ENCODE measurements around the gene TMEM115.

Gene TMEM115

GRCh38 chr3:50358355-50358910, 888 bp downstream of the TMEM115 start:
- no peak for TF ChIP-seq CTCF (conservative IDR thresholded peaks at IDR 0.05; ENCODE audit: low read length)
- H3K4me3 ChIP-seq (ENCODE audit: low read length), result peak overlapping the region; percentile 97
- DNase-seq (ENCODE audit: low read depth), result no peak

- no peak for TF ChIP-seq CTCF (conservative IDR thresholded peaks at IDR 0.05; ENCODE audit: low read length)
- H3K4me3 ChIP-seq (ENCODE audit: low read length), result peak overlapping the region; percentile 97
- no peak for DNase-seq (ENCODE audit: low read depth)
Observed at GRCh38 chr3:50357481-50357880, 1.8 kb downstream of the TMEM115 start.

- H3K4me3 ChIP-seq (ENCODE audit: low read length), result peak overlapping the region; percentile 97
- no peak for TF ChIP-seq CTCF (conservative IDR thresholded peaks at IDR 0.05; ENCODE audit: low read length)
- peak; percentile 36 for DNase-seq (ENCODE audit: low read depth)
Observed at GRCh38 chr3:50356553-50356952, 2.8 kb downstream of the TMEM115 start.

GRCh38 chr3:50355829-50356552, 3.3 kb downstream of the TMEM115 start:
- TF ChIP-seq CTCF (conservative IDR thresholded peaks at IDR 0.05; ENCODE audit: low read length), result no peak
- peak overlapping the region; percentile 97 for H3K4me3 ChIP-seq (ENCODE audit: low read length)

GRCh38 chr3:50354850-50355249, 4.5 kb downstream of the TMEM115 start:
- no peak overlapping the region for H3K4me3 ChIP-seq (ENCODE audit: low read length)
- TF ChIP-seq CTCF (conservative IDR thresholded peaks at IDR 0.05; ENCODE audit: low read length), result no peak

More at GRCh38 chr3:50355829-50356552, 3.3 kb downstream of the TMEM115 start:
- DNase-seq (ENCODE audit: low read depth), result no peak

GRCh38 chr3:50354186-50354764, 5.0 kb downstream of the TMEM115 start:
- DNase-seq (ENCODE audit: low read depth), result no peak
- no peak for TF ChIP-seq CTCF (conservative IDR thresholded peaks at IDR 0.05; ENCODE audit: low read length)
- H3K4me3 ChIP-seq (ENCODE audit: low read length), result no peak overlapping the region

More at GRCh38 chr3:50354850-50355249, 4.5 kb downstream of the TMEM115 start:
- DNase-seq (ENCODE audit: low read depth), result no peak
